ENCODE results near the gene PSMD12.
"Not testable (repeated sequence)": the region's sequence is repeated elsewhere in the genome, so short reads cannot be mapped to it uniquely, and the experiment has no call there.

Gene PSMD12

GRCh38 chr17:67331381-67332161, 34.8 kb downstream of the PSMD12 start:
- not testable (repeated sequence) for H3K27me3 ChIP-seq (ENCODE audit: low read length); H3K9ac ChIP-seq (ENCODE audit: low read length); H3K27ac ChIP-seq (ENCODE audit: low read depth, low read length); H3K36me3 ChIP-seq (ENCODE audit: low read length); H2AFZ ChIP-seq (ENCODE audit: low read depth, low read length, severe bottlenecking); H3F3A ChIP-seq (ENCODE audit: insufficient read depth); H3K4me3 ChIP-seq (ENCODE audit: insufficient read depth, low read length, poor library complexity, severe bottlenecking); H3K79me2 ChIP-seq (ENCODE audit: insufficient read depth, low read length); H3K4me2 ChIP-seq (ENCODE audit: low read depth, low read length, poor library complexity, severe bottlenecking); H3K9me3 ChIP-seq (ENCODE audit: insufficient read depth, low read length); H3K9me2 ChIP-seq (replicated peaks; ENCODE audit: insufficient read depth, low read length); H4K20me1 ChIP-seq (ENCODE audit: low read depth, low read length)

GRCh38 chr17:67328026-67328425, 38.4 kb downstream of the PSMD12 start:
- H3K36me3 ChIP-seq (ENCODE audit: low read length): no peaks in the 10 kb centered on the region
- H3K4me3 ChIP-seq (ENCODE audit: insufficient read depth, low read length, poor library complexity, severe bottlenecking): no peak overlapping the region
- no peaks in the 10 kb centered on the region for H3K79me2 ChIP-seq (ENCODE audit: insufficient read depth, low read length)
- no peaks in the 10 kb centered on the region for H3K9me3 ChIP-seq (ENCODE audit: insufficient read depth, low read length)
- no peaks in the 10 kb centered on the region for H4K20me1 ChIP-seq (ENCODE audit: low read depth, low read length)
- no peaks in the 10 kb centered on the region for H3K9me2 ChIP-seq (replicated peaks; ENCODE audit: insufficient read depth, low read length)
- no peaks in the 10 kb centered on the region for H3K27me3 ChIP-seq (ENCODE audit: low read length)
- TF ChIP-seq EZH2phosphoT487 (conservative IDR thresholded peaks at IDR 0.05; ENCODE audit: low read length) (no peak), CTCF (IDR thresholded peaks at IDR 0.05; ENCODE audit: insufficient read depth, low read length, poor library complexity, severe bottlenecking) (no peak)
- H3K4me2 ChIP-seq (ENCODE audit: low read depth, low read length, poor library complexity, severe bottlenecking): no peak overlapping the region
- no peak overlapping the region for H2AFZ ChIP-seq (ENCODE audit: low read depth, low read length, severe bottlenecking)
- H3K27ac ChIP-seq (ENCODE audit: low read depth, low read length): no peak overlapping the region
- no peak overlapping the region for H3K9ac ChIP-seq (ENCODE audit: low read length)
- no peaks in the 10 kb centered on the region for H3F3A ChIP-seq (ENCODE audit: insufficient read depth)

GRCh38 chr17:67326959-67327745, 39.2 kb downstream of the PSMD12 start:
- H3K9ac ChIP-seq (ENCODE audit: low read length); H3K79me2 ChIP-seq (ENCODE audit: insufficient read depth, low read length); H3F3A ChIP-seq (ENCODE audit: insufficient read depth); H3K4me3 ChIP-seq (ENCODE audit: insufficient read depth, low read length, poor library complexity, severe bottlenecking); H4K20me1 ChIP-seq (ENCODE audit: low read depth, low read length); H3K9me3 ChIP-seq (ENCODE audit: insufficient read depth, low read length); H2AFZ ChIP-seq (ENCODE audit: low read depth, low read length, severe bottlenecking); H3K4me2 ChIP-seq (ENCODE audit: low read depth, low read length, poor library complexity, severe bottlenecking); H3K27me3 ChIP-seq (ENCODE audit: low read length); H3K9me2 ChIP-seq (replicated peaks; ENCODE audit: insufficient read depth, low read length); H3K36me3 ChIP-seq (ENCODE audit: low read length); H3K27ac ChIP-seq (ENCODE audit: low read depth, low read length): not testable (repeated sequence)

GRCh38 chr17:67326440-67326839, 39.9 kb downstream of the PSMD12 start:
- H3K36me3 ChIP-seq (ENCODE audit: low read length): no peaks in the 10 kb centered on the region
- H3K9me2 ChIP-seq (replicated peaks; ENCODE audit: insufficient read depth, low read length): no peaks in the 10 kb centered on the region
- H3K9me3 ChIP-seq (ENCODE audit: insufficient read depth, low read length): no peaks in the 10 kb centered on the region
- no peaks in the 10 kb centered on the region for H3F3A ChIP-seq (ENCODE audit: insufficient read depth)
- H3K27ac ChIP-seq (ENCODE audit: low read depth, low read length): no peak overlapping the region
- no peak overlapping the region for H2AFZ ChIP-seq (ENCODE audit: low read depth, low read length, severe bottlenecking)
- no peak for TF ChIP-seq EZH2phosphoT487 (conservative IDR thresholded peaks at IDR 0.05; ENCODE audit: low read length)
- no peak for TF ChIP-seq CTCF (IDR thresholded peaks at IDR 0.05; ENCODE audit: insufficient read depth, low read length, poor library complexity, severe bottlenecking)
- H3K9ac ChIP-seq (ENCODE audit: low read length): no peak overlapping the region
- no peaks in the 10 kb centered on the region for H3K27me3 ChIP-seq (ENCODE audit: low read length)
- H3K4me3 ChIP-seq (ENCODE audit: insufficient read depth, low read length, poor library complexity, severe bottlenecking): no peak overlapping the region
- H3K4me2 ChIP-seq (ENCODE audit: low read depth, low read length, poor library complexity, severe bottlenecking): no peak overlapping the region
- H4K20me1 ChIP-seq (ENCODE audit: low read depth, low read length): no peaks in the 10 kb centered on the region
- H3K79me2 ChIP-seq (ENCODE audit: insufficient read depth, low read length): no peaks in the 10 kb centered on the region
